Breast epithelium (tissue), 4 donors: ENCODE measurements around the gene PCDHGB2. TPM values are rescaled to one million over a fixed set of nuclear protein-coding genes. Genes with fewer than 3 reads are reported as not detected.
"Not testable (repeated sequence)": the region's sequence is repeated elsewhere in the genome, so short reads cannot be mapped to it uniquely, and the experiment has no call there.

Experiments used
- DNase-seq, 2 donors: peaks; one replicate each; pipeline ENCODE4 v3.0.0-alpha.2; 2019; ENCODE audit warnings: low spot score in 2 of 2
- H3K27ac ChIP-seq, 2 donors: fragments of 200-600 bp; sonication (generic) in 1 of 2; one replicate each; pipeline ENCODE4 v1.5.1; 2016 to 2019; ENCODE audit warnings: mild to moderate bottlenecking in 1 of 2
- H3K27me3 ChIP-seq, 2 donors: fragments of 200-600 bp; sonication (generic) in 1 of 2; one replicate each; pipeline versions ENCODE4 v1.5.1 to v1.6.0; 2017 to 2019; ENCODE audit warnings: control low read depth in 1 of 2, mild to moderate bottlenecking in 1 of 2
- H3K36me3 ChIP-seq: fragments of 200-600 bp; one replicate; pipeline ENCODE4 v1.5.1; 2019
- H3K4me1 ChIP-seq, 2 donors: fragments of 200-600 bp; sonication (generic); one replicate each; pipeline ENCODE4 v1.5.1; 2016 to 2019; ENCODE audit warnings: control low read depth in 1 of 2
- H3K4me3 ChIP-seq, 3 donors: fragments of 200-600 bp; sonication (generic); 1 replicate in 2 of 3; 2 replicates in 1 of 3; pipeline ENCODE4 v1.5.1; 2016 to 2019; ENCODE audit warnings: mild to moderate bottlenecking in 3 of 3, moderate library complexity in 2 of 3
- H3K9me3 ChIP-seq, 2 donors: fragments of 200-600 bp; sonication (generic) in 1 of 2; one replicate each; pipeline ENCODE4 v1.5.1; 2016 to 2019; ENCODE audit warnings: control low read depth in 1 of 2
- POLR2A ChIP-seq: fragments of 450-650 bp; IDR thresholded peaks from one replicate; pipeline ENCODE4 v1.6.1; 2016; ENCODE audit warnings: antibody characterized with exemption, mild to moderate bottlenecking, moderate library complexity
- POLR2AphosphoS5 ChIP-seq, 3 donors: sonication (generic); formaldehyde crosslinking; IDR thresholded peaks; one replicate each; pipeline ENCODE4 v1.6.1; 2017; ENCODE audit warnings: antibody characterized with exemption in 3 of 3
- intact Hi-C: fragments of 100-400 bp; cut with DNase I; formaldehyde crosslinking; loops from one replicate; pipeline ENCODE4 v1.15.1; 2023; ENCODE audit warnings: low total_unique reads
- total RNA-seq, 3 donors: library from RNA; depleted of rRNA; stranded (reverse); fragments of >200 nt; gene quantifications; one replicate each; pipeline ENCODE4 v1.1.0, GENCODE V29; 2016
- TF ChIP-seq, protein P1 (sequence below), 3 donors: fragments of 450-650 bp; IDR thresholded peaks; one replicate each; pipeline ENCODE4 v1.5.1; 2016 to 2017; ENCODE audit warnings: antibody characterized with exemption in 3 of 3, mild to moderate bottlenecking in 3 of 3, moderate library complexity in 3 of 3

Gene PCDHGB2
- total RNA-seq, 3 donors from 2014 or later: 6.2 to 10.5 (median 7.8) TPM

DNA sequence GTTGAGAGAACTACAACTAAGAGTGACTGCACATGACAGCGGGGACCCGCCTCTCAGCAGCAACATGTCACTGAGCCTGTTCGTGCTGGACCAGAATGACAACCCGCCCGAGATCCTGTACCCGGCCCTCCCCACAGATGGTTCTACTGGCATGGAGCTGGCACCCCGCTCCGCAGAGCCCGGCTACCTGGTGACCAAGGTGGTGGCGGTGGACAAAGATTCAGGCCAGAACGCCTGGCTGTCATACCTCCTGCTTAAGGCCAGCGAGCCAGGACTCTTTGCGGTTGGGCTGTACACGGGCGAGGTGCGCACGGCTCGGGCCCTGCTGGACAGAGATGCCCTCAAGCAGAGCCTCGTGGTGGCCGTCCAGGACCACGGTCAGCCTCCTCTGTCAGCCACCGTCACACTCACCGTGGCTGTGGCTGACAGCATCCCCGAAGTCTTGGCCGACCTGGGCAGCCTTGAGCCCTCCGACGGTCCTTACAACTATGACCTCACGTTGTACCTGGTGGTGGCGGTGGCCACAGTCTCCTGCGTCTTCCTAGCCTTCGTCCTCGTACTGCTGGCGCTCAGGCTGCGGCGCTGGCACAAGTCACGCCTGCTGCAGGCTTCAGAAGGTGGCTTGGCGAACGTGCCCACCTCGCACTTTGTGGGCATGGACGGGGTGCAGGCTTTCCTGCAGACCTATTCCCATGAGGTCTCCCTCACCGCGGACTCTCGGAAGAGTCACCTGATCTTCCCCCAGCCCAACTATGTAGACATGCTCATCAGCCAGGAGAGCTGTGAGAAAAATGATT is 24.9 kb downstream of the PCDHGB2 start:
- Histone ChIP-seq H3K4me1 (no peaks in the 10 kb centered on the region), H3K27me3 (no peaks in the 10 kb centered on the region), H3K27ac (no peak overlapping the region), H3K4me3 (no peak overlapping the region), H3K9me3 (peaks cover 79 to 93% of the 10 kb centered on the region in 2 donors), H3K36me3 (no peaks in the 10 kb centered on the region)
- intact Hi-C loops: no loop called here
- DNase-seq: no peak
- TF ChIP-seq POLR2A (no peak), POLR2AphosphoS5 (IDR thresholded peaks at IDR 0.05) (no peak)
- TF ChIP-seq, protein P1, sequence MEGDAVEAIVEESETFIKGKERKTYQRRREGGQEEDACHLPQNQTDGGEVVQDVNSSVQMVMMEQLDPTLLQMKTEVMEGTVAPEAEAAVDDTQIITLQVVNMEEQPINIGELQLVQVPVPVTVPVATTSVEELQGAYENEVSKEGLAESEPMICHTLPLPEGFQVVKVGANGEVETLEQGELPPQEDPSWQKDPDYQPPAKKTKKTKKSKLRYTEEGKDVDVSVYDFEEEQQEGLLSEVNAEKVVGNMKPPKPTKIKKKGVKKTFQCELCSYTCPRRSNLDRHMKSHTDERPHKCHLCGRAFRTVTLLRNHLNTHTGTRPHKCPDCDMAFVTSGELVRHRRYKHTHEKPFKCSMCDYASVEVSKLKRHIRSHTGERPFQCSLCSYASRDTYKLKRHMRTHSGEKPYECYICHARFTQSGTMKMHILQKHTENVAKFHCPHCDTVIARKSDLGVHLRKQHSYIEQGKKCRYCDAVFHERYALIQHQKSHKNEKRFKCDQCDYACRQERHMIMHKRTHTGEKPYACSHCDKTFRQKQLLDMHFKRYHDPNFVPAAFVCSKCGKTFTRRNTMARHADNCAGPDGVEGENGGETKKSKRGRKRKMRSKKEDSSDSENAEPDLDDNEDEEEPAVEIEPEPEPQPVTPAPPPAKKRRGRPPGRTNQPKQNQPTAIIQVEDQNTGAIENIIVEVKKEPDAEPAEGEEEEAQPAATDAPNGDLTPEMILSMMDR (IDR thresholded peaks at IDR 0.05): no peak

DNA sequence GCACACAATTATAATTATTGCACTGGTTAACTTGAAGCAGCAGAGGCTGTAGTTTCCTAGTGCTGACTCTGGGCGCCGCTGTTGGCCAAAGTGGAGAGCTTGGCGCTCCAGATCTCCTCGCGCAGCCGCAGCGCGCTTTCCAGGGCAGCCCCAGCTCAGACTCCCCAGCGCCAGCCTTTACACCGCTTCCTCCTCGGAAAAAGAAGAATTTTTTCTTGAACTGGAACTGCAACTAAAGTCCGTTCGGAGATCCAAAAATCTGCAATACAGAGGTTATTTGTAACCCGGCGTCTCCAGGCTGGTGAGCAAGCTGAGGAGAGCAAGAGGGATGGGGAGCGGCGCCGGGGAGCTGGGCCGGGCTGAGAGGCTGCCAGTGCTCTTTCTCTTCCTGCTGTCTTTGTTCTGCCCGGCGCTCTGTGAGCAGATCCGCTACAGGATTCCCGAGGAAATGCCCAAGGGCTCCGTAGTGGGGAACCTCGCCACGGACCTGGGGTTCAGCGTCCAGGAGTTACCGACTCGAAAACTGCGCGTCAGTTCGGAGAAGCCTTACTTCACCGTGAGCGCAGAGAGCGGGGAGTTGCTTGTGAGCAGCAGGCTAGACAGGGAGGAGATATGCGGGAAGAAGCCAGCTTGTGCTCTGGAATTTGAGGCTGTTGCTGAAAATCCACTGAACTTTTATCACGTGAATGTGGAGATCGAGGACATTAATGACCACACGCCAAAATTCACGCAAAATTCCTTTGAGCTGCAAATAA is 27.9 kb downstream of the PCDHGB2 start, which contains the start of gene PCDHGB4:
PCDHGB4 (plus strand) TSS at position 142 of the 755 bp plus-strand sequence; CDS start at position 329, 187 bp downstream.
- H3K4me3 ChIP-seq: peak within 1 kb of the TSS in 1 of 3 donors; percentile 37
- intact Hi-C loops, DNase-seq, H3K27me3 ChIP-seq, H3K27ac ChIP-seq, H3K36me3 ChIP-seq, H3K4me1 ChIP-seq: not testable (repeated sequence)
- peaks cover 80 to 95% of the 10 kb centered on the region in 2 donors for H3K9me3 ChIP-seq

DNA sequence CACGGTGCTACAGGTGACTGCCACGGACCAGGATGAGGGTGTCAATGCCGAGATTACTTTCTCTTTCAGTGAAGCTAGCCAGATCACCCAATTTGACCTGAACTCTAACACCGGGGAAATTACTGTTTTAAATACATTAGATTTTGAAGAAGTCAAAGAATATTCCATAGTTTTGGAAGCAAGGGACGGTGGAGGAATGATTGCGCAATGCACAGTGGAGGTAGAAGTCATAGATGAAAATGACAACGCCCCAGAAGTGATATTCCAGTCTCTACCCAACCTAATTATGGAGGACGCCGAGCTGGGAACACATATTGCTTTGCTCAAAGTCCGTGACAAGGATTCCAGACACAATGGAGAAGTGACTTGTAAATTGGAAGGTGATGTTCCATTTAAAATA is 28.9 kb downstream of the PCDHGB2 start:
- Histone ChIP-seq H3K9me3 (peaks cover 80 to 95% of the 10 kb centered on the region in 2 donors), H3K4me3 (peak overlapping the region in 1 of 3 donors; percentile 20), H3K4me1 (no peaks in the 10 kb centered on the region), H3K27ac (no peak overlapping the region), H3K36me3 (no peaks in the 10 kb centered on the region), H3K27me3 (no peaks in the 10 kb centered on the region)
- intact Hi-C loops: no loop called here
- no peak for DNase-seq
- TF ChIP-seq POLR2AphosphoS5 (IDR thresholded peaks at IDR 0.05) (no peak), POLR2A (no peak)
- TF ChIP-seq, protein P1 (IDR thresholded peaks at IDR 0.05): no peak

DNA sequence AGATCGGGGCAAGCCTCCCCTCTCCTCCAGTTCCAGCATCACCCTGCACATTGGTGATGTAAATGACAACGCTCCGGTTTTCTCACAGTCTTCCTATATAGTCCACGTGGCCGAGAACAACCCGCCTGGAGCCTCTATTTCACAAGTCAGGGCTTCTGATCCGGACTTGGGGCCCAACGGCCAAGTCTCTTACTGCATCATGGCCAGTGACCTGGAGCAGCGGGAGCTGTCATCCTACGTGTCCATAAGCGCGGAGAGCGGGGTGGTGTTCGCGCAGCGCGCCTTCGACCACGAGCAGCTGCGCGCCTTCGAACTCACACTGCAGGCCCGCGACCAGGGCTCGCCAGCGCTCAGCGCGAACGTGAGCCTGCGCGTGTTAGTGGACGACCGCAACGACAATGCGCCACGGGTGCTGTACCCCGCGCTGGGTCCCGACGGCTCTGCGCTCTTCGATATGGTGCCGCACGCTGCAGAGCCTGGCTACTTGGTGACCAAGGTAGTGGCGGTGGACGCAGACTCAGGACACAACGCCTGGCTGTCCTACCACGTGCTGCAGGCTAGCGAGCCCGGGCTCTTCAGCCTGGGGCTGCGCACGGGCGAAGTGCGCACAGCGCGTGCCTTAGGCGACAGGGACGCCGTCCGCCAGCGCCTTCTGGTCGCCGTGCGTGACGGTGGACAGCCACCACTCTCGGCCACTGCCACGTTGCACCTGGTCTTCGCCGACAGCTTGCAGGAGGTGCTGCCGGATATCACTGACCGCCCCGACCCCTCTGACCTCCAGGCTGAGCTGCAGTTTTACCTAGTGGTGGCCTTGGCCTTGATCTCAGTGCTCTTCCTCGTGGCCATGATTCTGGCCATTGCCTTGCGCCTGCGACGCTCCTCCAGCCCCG is 29.6 kb downstream of the PCDHGB2 start:
- no peaks in the 10 kb centered on the region for H3K36me3 ChIP-seq
- no peaks in the 10 kb centered on the region for H3K4me1 ChIP-seq
- peaks cover 80 to 95% of the 10 kb centered on the region in 2 donors for H3K9me3 ChIP-seq
- no peak overlapping the region for H3K27ac ChIP-seq
- DNase-seq: no peak
- H3K4me3 ChIP-seq: peak overlapping the region in 1 of 3 donors; percentile 20
- no peaks in the 10 kb centered on the region for H3K27me3 ChIP-seq
- no peak for TF ChIP-seq POLR2A
- no peak for TF ChIP-seq POLR2AphosphoS5 (IDR thresholded peaks at IDR 0.05)
- TF ChIP-seq, protein P1 (IDR thresholded peaks at IDR 0.05): no peak
- intact Hi-C loops: no loop called here
